Activated T-cell treated with anti-CD3 and anti-CD28 coated beads, Interleukin-2, amount 50 U/mL, for 24 hours (primary cell): Measurements from ENCODE around the gene NEIL3.

Experiments
- DNase-seq: peaks from one replicate; pipeline ENCODE4 v3.0.0-alpha.2; 2020
- H3K27ac Mint-ChIP-seq: 2 replicates; pipeline ENCODE4 v1.8.0; 2020; ENCODE audit warnings: mild to moderate bottlenecking, mixed read lengths
- H3K27me3 Mint-ChIP-seq: 2 replicates; pipeline ENCODE4 v1.8.0; 2020; ENCODE audit warnings: mixed read lengths
- H3K36me3 Mint-ChIP-seq: 2 replicates; pipeline ENCODE4 v1.8.0; 2020; ENCODE audit warnings: low read depth, mixed read lengths
- H3K4me1 Mint-ChIP-seq: 2 replicates; pipeline ENCODE4 v1.8.0; 2020; ENCODE audit warnings: low read depth, mixed read lengths
- H3K4me3 Mint-ChIP-seq: 2 replicates; pipeline ENCODE4 v1.8.0; 2020; ENCODE audit warnings: mild to moderate bottlenecking, moderate library complexity, mixed read lengths
- H3K9me3 Mint-ChIP-seq: 2 replicates; pipeline ENCODE4 v1.8.0; 2020; ENCODE audit warnings: mixed read lengths

NEIL3 gene

DNA sequence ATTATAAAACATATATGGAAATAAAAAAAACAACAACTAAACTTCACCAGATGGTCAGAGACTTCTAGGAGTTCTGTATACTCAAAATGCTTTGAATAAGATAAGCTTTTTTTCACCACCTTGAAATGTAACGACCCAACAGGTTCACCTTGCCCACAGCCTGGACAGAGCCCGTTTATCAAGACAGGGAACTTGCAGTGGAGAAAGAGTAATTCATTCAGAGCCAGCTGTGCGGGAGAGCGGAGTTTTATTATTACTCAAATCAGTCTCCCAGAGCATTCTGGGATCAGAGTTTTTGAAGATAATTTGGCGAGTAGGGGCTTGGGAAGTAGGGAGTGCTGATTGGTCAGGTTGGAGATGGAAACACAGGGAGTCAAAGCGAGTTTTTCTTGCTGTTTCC is 94.1 kb downstream of the NEIL3 start:
- H3K27me3 Mint-ChIP-seq = no peaks in the 10 kb centered on the region
- DNase-seq = no peak
- H3K27ac Mint-ChIP-seq = no peak overlapping the region
- no peaks in the 10 kb centered on the region for H3K9me3 Mint-ChIP-seq
- H3K36me3 Mint-ChIP-seq = no peaks in the 10 kb centered on the region
- no peak overlapping the region for H3K4me3 Mint-ChIP-seq
- H3K4me1 Mint-ChIP-seq = peaks cover 41% of the 10 kb centered on the region

DNA sequence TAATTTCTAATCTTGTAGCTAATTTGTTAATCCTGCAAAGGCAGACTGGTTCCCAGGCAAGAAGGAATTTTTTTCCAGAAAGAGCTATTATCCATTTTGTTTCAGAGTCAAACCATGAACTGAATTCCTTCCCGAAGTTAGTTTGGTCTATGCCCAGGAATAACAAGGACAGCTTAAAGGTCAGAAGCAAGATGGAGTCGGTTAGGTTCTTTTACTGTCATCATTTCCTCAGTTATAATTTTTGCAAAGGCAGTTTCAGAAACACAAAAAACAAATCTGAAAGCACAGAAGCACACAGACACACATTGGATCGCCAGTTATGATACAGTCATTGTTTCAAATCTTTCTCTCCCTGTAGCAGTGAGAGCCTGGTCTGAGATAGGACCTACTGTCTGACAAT is 94.7 kb downstream of the NEIL3 start:
- H3K27me3 Mint-ChIP-seq = no peaks in the 10 kb centered on the region
- H3K4me1 Mint-ChIP-seq = peaks cover 41% of the 10 kb centered on the region
- DNase-seq = no peak
- H3K9me3 Mint-ChIP-seq = no peaks in the 10 kb centered on the region
- no peaks in the 10 kb centered on the region for H3K36me3 Mint-ChIP-seq
- no peak overlapping the region for H3K4me3 Mint-ChIP-seq
- H3K27ac Mint-ChIP-seq = no peak overlapping the region

DNA sequence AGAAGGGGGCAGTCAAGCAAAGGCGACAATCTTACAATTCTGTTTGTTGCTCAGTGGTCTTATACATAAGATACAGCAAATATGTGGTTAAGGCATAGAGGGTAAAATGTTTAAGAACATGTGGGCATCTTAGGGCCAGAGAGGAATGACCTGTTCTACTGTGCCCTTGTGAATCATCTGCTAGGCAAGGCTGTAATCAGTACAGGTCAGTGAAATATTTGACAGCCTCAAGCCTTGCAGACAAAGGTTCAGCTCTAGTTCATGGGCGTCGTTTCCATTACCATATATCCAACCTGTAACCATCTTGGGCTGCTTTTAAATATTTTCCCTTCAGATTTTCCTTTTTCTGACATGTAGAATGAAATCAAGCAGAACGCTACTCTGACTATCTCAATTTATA is 95.3 kb downstream of the NEIL3 start:
- H3K36me3 Mint-ChIP-seq = no peaks in the 10 kb centered on the region
- peaks cover 37% of the 10 kb centered on the region for H3K4me1 Mint-ChIP-seq
- H3K27ac Mint-ChIP-seq = no peak overlapping the region
- H3K4me3 Mint-ChIP-seq = no peak overlapping the region
- no peaks in the 10 kb centered on the region for H3K27me3 Mint-ChIP-seq
- DNase-seq = no peak
- H3K9me3 Mint-ChIP-seq = no peaks in the 10 kb centered on the region

DNA sequence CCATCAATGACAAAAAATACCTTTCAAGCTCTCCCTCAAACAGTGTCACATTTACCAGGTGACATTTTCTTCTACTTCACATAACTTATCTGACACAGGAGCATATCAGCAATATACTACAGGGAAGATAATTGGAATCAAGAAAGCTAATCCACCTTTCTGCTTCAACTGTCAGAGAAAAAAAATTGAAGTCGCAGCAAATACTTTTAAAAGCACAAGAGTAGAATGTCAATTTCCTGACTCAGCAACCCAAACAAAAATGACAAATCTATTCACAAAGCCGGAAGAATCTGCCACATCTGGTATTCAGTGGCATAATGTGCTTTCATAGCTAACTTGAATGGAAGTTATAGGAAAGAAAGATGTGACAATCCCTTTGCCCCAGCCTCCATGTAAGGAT is 95.8 kb downstream of the NEIL3 start:
- H3K4me1 Mint-ChIP-seq = peaks cover 32% of the 10 kb centered on the region

DNA sequence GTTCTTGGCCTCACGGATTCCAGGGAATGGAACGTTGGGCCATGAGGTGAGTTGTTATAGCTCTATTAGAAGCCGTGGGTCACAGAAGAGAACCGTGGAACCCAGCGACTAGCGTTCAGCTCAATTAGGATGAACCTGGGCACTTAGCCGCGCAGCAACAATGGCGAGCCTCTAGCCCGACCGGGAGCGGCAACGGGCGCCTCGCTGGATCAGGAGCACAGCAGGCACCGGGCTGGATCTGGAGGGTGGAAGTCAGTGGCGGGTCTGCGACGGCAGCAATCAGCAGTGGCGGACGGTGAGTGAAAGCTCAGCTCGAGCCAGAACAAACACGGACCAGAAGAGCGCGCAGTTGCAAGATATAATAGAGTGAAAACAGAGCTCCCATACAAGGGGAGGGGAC is 98.3 kb downstream of the NEIL3 start:
- Mint-ChIP-seq H3K36me3 (no peaks in the 10 kb centered on the region), H3K9me3 (no peaks in the 10 kb centered on the region), H3K27me3 (no peaks in the 10 kb centered on the region), H3K4me3 (no peak overlapping the region), H3K27ac (no peak overlapping the region), H3K4me1 (peaks cover 15% of the 10 kb centered on the region)
- DNase-seq = no peak

More for the DNA sequence above, 95.8 kb downstream of the NEIL3 start:
- no peak overlapping the region for H3K4me3 Mint-ChIP-seq
- H3K27ac Mint-ChIP-seq = no peak overlapping the region
- no peaks in the 10 kb centered on the region for H3K9me3 Mint-ChIP-seq
- DNase-seq = no peak
- no peaks in the 10 kb centered on the region for H3K27me3 Mint-ChIP-seq
- no peaks in the 10 kb centered on the region for H3K36me3 Mint-ChIP-seq

DNA sequence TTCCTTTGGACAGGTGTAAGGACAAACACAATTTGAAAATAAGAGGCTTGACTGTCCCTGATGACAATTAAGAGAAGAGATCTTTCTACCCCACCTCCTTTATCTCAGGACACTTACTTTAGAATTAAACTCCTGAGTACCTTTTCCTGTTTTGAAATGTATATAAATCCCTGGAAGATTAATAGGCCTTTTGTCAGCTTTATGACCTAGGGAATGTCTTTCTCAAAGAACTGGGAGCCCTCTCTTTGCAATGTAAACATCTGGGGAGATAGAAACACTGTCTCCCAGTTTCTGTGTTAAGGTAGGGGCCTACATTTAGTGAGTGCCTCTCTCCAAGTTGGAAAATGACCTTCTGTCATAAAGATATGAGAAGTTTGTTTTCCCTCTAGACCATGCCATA is 100.9 kb downstream of the NEIL3 start:
- no peaks in the 10 kb centered on the region for H3K27me3 Mint-ChIP-seq
- no peaks in the 10 kb centered on the region for H3K4me1 Mint-ChIP-seq
- H3K36me3 Mint-ChIP-seq = no peaks in the 10 kb centered on the region
- no peak for DNase-seq
- no peak overlapping the region for H3K27ac Mint-ChIP-seq
- H3K4me3 Mint-ChIP-seq = no peak overlapping the region
- no peaks in the 10 kb centered on the region for H3K9me3 Mint-ChIP-seq

DNA sequence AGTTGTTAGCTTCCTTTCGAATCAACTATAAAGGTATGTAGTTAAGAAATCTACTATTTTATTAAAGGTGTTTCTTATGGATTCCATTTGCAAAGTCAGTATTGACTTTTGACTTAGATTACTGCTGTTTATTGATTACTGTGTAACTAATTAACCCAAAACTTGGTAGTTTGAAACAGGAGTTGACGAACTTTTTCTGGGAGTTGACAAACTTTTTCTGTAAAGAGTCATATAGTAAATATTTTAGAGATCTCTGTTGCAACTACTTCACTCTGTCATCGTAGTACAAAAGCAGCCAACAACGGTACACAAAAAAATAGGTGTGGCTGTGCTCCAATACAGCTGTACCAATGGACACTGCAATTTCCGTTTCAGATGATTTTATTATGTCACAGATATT is 102.3 kb downstream of the NEIL3 start:
- DNase-seq = no peak
- Mint-ChIP-seq H3K27ac (no peak overlapping the region), H3K4me3 (no peak overlapping the region), H3K36me3 (no peaks in the 10 kb centered on the region), H3K27me3 (no peaks in the 10 kb centered on the region), H3K9me3 (no peaks in the 10 kb centered on the region), H3K4me1 (no peaks in the 10 kb centered on the region)
